GM19395 (cell line): ENCODE measurements around the gene ZNF830.
"Not testable (repeated sequence)": the region's sequence is repeated elsewhere in the genome, so short reads cannot be mapped to it uniquely, and the experiment has no call there.

Experiments used
- ATAC-seq: cut with Tn5 transposase; IDR thresholded peaks from one replicate; pipeline ENCODE4 v1.9.1; 2021; ENCODE audit warnings: mild to moderate bottlenecking, moderate library complexity; ENCODE audit not compliant: unreplicated experiment

The ZNF830 gene

DNA sequence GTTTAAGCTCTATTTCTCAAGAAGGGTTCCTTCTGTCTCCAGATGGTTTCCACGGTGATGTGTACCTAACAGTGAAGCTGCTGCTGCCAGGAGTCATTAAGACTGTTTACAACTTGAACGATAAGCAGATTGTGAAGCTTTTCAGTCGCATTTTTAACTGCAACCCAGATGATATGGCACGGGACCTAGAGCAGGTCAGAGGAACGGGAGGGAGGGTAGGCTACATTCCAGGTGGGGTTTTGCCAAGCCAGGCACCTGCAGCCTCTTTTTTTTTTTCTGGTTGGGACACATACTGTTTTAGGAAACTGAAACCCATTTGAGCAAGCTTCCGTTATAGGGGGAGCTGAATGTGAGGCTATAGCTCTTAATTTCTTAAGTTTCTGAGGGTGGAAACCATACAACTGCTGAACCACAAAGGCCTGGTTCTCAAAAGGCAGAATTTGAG lies 29.6 kb downstream of the ZNF830 start:
- ATAC-seq = no peak

DNA sequence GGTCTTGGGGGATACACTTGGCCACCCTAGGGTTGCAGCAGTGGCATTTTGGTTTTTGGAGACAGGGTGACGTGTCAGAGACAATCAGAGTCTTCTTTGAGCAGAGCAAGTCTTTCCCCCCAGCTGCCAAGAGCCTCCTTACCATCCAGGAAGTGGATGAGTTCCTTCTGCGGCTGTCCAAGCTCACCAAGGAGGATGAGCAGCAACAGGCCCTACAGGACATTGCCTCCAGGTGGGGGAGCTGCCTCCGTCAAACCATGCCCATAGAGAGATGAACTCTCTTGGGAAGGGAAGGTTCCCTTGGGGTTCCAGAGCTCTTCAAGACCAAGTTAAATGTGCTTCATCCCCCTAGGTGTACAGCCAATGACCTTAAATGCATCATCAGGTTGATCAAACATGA lies 30.3 kb downstream of the ZNF830 start:
- ATAC-seq = no peak

DNA sequence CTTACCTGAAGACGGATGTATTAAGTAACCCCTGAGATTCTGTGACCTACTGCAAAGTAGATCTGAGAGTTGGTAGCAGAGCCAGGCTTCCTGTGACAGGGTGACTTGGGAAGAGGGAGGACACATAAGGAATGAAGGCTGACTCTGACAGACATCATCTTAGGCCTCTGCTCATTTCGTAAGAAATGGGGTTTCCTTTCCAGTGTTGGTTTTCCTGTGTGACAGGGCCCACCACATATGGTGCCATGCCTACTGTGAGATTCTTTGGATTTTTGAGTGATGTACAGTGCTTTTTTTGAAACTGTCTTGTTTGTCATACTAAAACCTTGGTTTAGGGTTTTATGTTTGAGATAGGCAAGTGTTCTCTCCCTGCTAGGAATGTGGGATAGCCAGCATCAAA lies 31.7 kb downstream of the ZNF830 start:
- no peak for ATAC-seq

DNA sequence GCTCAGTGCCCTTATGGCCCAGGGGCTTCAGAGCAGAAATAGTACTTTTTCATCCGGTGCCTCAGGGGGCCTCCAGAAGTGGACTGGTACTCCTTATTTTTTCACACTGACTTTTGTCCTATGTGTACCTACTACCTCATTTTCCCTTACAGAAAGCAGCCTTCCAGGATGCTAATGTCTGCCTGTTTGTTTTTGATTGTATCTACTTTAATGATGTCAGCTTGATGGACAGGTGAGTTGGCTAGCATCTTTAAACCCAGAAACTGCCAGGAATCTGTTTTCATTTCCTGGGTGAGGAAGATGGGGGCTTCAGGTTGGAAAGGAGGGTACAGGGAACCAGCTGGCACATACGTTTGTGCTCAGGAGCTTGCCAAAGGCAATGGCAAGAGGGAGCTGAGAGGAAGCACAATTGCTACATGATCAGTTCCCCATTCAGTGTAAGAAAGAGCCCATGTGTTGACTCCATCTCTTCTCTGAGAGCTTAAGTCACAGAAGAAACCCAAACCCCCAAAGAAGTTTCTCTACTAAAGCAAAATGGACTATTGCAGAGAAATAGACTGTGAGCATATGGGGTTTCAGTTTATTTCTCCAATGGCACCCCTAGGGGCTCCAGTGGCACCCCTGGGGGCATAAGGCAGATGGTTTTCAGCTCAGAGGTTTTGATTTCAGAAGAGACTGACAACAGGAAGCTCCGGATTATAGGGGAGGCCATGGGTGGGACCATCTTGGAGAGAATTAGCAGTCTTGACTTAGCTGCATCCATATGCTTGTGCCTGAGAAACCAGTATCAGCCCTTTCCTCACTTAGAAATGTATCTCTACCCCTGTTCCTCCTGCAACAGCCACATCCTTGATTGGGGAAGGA lies 35.3 kb downstream of the ZNF830 start:
- ATAC-seq = no peak

DNA sequence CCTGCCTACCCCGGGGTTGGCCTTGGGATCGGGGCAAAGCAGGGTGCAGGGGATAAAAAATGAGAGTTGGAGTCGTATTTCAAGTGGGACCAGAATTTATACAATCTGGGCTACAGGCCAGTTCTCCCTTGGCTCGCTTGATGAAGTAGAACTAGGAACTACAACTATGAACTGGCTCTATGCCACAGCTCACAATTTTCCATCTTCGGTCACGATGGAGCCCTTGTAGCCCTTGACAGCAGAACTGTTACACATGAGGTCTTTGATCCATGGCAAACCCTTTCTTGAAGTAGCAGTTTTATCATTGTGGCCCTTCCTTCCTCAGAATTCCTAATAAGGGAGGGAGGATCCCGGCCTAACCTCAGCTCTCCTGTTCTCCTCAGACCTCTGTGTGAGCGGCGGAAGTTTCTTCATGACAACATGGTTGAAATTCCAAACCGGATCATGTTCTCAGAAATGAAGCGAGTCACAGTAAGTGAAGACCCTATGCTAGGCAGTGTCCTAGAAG lies 36.1 kb downstream of the ZNF830 start:
- no peak for ATAC-seq

DNA sequence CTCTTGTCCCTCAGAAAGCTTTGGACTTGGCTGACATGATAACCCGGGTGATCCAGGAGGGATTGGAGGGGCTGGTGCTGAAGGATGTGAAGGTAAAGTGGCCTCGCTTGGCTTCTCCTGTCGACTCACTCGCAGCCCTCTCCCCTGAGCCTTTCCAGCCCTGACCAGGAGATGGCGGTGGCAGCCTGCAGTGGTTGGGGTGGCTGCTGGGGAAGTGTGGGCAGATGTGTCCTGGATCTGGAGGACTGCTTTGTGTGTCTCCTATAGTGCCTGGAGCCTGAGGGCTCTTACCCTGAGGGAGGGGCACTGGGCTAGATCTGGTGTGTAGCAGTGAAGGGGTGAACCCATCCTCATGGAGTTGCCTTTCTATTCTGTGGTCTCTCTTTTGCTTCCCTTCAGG lies 36.9 kb downstream of the ZNF830 start:
- ATAC-seq = peak; percentile 49

DNA sequence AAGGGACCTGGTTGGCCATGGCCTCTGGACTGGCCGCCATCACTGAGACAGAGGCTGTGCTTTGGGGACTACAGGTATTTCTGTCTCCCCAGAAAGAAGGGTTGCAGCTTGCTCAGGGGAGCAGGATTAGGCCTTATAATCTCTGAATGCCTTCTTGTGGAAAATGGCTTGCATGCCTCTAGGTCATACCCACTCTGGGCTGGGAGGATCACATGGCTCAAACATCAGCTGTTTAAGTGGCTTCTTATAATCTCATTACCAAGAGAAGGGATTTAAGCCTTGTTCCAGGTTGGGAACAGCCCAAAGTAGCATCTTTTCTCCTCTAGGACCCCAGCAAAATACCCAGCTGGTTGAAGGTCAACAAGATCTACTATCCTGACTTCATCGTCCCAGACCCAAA lies 38.1 kb downstream of the ZNF830 start:
- no peak for ATAC-seq

DNA sequence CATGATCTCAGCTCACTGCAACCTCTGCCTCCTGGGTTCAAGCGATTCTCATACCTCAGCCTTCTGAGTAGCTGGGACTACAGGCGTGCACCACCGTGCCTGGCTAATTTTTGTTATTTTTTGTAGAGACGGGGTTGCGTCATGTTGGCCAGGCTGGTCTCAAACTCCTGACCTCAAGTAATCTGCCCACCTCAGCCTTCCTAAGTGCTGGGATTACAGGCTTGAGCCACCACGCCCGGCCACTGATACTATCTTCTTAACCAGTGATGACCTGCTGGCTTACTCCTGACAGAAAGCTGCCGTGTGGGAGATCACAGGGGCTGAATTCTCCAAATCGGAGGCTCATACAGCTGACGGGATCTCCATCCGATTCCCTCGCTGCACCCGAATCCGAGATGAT lies 39.6 kb downstream of the ZNF830 start:
- ATAC-seq = not testable (repeated sequence)

DNA sequence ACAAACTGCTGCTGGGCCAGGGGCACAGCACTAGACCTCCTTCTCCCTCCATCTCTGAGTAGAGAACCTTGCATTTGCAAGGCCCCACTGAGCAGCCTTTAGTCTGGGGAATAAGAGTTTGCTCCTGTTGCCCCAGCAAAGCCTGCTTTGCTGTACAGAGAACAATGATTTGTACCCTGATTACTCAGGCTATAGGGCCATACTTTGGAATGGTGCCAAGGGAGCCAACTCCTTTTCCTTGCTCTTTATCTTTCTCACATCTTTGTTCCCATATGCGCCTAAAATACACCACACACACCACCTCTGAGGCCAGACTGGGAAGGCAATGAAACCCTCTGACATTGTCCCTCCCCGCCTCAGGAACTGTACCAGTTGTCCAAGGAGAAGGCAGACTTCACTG lies 40.2 kb downstream of the ZNF830 start:
- no peak for ATAC-seq

DNA sequence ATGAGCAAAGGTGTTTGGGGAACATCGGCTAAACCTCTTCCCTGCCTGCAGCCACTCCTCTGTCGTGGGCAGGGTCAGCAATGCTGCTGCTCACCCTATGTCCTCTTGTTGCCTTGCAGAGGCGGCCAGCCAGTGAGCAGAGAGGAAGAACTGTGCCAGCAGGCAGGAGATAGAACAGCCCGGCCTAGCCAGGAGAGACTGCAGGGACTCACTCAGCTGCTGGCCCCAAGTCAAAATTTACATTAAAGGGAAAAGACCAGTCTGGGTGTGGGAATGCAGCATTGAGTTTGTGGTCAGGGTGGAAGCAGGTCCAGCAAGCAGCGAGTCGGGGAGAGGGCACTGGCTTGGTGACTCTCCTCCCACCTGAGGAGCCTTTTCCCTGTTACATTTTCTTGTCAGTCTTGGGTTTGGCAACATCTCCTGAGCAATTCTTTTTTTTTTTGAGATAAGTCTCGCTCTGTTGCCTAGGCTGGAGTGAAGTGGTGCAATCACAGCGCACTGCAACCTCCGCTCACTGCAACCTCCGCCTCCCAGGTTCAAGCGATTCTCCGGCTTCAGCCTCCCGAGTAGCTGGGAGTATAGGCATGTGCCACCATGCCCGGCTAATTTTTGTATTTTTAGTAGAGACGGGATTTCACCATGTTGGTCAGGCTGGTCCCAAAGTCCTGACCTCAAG lies 41.7 kb downstream of the ZNF830 start:
- ATAC-seq = no peak

DNA sequence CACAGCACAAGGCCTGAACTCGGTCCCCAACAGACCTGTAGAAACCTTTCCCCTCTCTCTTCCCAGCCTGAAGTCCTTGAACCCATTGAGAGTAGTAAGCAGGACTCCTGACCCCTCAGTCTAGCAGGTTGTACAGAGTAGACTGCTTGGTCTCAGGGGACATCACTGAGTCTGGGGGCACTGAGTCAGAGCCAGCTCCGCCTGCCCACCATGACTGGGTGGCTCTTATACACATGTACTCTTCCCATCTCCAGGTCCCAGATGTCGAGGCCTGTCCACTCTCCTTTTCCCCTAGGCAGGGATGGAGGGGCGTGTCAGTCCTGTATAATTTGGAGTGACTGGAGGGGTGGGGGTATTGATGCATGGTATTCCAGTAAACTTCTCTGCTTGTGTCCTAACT lies 42.4 kb downstream of the ZNF830 start:
- no peak for ATAC-seq

DNA sequence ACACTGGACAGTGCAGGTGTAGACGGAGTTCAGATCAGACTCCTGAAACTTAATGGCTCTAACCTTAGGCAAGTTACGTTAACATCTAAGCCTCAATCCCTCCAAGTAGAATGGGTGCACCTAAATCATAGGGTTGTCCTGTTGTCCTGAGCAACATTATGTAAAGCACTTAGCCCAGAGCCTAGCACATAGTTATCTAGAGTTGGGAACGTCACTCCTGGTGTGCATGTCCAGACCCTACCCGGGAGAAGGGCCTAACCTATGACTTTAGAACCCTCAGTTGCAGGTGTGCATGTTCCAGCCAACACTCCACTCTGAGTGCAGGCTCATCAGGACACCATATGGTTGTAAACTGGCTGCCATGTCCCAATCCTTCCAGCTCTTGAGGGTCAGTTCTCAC lies 45.0 kb downstream of the ZNF830 start:
- ATAC-seq = no peak

DNA sequence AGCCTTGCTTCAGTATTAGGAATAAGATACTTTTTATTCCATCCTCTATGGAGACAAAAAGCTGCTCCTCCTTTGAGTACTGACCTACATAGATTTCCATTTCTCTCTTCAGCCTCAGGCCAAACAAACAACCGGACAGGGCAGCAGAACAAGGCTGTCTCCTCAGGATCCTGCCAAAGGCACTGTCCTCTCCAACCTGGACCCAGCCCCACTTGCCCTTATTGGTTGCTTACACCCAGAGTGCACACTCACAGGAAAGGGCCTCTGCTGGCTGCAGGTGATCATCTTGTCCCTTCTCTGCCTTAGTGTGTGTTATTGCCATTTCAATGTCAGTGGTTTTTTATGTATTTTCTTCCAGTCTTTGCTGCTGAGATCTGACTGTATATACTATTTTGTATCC lies 45.6 kb downstream of the ZNF830 start:
- ATAC-seq = no peak

DNA sequence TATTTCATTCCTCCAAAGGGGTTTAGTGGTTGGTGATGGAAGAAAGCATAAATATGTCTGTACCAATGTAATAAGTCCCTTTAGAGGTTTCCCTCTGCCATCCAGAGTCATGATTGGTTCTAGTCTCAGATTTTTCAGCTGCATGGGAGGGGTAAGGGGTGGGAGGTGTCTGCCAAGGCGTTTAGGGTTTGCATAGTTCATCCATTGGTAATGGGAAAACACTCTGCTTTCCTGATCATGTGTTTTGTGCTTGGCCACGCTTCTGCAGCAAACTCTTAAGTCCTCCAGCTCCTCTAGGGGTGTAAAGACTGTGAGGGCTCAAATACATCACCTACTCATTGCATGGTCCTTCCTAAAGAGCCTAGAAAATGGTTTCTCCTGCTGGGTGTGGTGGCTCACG lies 48.8 kb downstream of the ZNF830 start:
- no peak for ATAC-seq

DNA sequence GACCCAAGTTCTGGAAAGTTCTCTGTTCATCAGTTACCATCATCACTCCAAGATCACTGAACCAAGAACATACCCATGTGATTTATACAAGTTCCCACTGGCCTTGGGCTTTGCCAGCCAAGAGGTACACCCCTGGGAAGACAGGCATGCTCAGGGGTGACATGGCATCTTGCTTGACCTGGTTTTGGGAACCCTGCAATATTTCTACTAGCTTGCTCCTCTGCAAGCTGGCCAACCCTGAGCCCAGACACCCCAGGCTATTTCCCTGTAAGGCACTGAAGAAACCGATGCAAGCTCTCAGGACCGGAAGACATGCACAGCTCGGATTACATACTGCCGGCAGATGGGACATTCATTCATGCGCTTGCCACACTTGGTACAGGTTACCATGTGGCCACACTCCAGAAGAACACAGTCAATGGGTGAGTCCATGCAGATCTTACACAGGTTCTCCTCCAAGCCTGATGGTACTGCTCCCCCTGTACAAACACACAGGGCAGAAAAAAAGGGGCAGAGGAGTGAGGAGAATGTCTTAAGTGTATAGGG lies 50.4 kb downstream of the ZNF830 start:
- ATAC-seq = no peak
